GM10266 (cell line): ENCODE measurements around the gene FRMPD4.

ENCODE experiments used
- DNase-seq: peaks from one replicate; pipeline ENCODE4 v3.0.0; 2012; ENCODE audit errors: extremely low spot score
- CTCF ChIP-seq: IDR thresholded peaks from 2 replicates; pipeline ENCODE4 v1.5.1; 2012; ENCODE audit warnings: mild to moderate bottlenecking, low read depth; ENCODE audit not compliant: control insufficient read depth, insufficient read depth; ENCODE audit errors: missing control alignments

The FRMPD4 gene

DNA sequence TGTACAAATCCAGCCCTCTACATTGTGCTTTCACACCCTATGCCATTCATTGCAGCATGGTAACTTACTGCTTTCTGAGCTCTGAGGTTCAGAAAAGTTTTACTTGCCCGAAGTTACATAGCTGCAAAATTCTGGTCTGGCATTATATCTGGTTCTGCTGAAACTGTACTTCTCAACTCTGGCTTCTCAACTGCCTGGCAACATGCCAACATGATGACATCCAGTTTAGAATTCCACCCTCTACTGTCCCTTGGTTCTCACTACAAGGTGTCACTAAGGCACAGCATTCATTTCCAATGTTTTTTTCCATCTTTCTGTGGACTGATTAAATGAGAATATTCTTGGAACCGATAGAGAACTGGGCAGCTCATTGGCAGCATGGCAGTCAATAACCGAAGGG, 410.1 kb downstream of the FRMPD4 start:
- DNase-seq: no peak
- no peak for TF ChIP-seq CTCF

DNA sequence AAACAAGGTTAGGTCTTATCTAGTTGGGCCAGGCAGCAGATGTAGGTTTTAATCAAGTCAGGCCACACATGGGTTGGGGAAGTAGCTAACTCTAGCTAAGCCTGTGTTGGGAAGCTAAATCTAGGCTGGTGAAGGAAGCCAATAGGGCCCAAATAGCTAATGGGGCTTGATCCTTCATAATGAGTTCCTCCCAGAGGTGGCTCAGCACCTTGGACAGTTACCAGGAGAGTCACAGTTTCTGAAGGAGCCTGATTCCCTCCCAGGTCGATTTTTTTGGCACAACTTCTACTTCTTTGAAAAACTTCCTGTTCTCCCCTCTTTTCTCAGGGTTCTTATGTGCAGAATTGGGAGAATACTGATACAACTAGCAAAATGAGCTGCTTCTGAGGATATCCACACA, 410.5 kb downstream of the FRMPD4 start:
- no peak for TF ChIP-seq CTCF
- peak; percentile 5 for DNase-seq

DNA sequence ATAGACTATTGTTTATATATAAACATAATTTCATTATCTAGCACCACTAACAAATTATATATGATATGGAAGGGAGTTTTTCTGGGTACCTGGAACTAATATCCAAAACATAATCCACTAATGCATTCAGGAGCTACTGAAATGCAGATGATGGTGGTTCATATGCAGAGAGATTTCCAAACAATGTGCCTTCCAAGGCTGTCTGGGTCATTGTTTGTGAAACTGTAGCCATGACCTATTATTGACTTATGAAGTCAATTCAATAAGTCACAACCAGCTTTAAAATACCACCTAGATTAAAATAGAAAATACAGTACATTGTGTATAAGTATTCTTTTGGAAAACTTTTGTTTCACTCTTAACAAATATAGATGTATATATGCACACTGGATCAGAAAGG, 415.9 kb downstream of the FRMPD4 start:
- no peak for TF ChIP-seq CTCF
- no peak for DNase-seq

GRCh38 chrX:12563121-12563520, 424.8 kb downstream of the FRMPD4 start:
- TF ChIP-seq CTCF: no peak
- DNase-seq: no peak

DNA sequence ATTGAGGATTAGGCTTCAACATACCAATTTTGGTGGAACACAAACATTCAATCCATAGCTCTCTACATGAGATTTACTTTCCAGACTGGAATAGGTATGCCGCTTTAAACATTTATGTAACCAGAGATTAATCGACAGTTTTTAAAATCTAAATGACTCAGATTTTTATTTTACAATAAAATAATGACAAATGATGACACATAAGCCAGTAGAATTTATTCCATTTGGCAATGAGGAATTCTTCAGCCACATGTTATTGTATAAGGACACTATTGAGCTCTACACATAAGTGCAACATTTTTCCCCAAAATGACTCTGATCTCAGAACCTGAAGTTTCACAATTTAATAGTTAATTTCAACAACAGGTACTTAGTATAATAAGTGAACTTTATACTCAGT, 425.9 kb downstream of the FRMPD4 start:
- no peak for DNase-seq
- TF ChIP-seq CTCF: no peak

DNA sequence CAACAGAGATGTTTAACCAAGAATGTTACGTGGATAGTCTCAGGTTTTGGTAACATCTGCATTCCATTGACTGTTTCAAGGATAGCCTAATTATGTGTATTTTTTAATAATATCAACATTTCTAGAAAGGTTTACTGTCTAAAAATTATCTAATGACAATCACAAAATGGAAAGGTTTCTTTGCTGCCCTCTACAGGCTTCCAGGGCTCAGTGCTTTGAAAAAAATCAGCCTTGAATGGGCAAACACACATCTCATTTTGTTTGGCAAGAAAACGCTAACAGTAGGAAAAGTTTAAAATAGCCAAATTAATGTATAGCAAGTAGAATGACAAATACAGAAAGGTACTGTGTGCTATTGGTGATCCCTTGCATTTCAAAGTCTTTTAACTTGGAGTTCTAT, 429.6 kb downstream of the FRMPD4 start:
- peak; percentile 9 for DNase-seq
- peak; percentile 53 for TF ChIP-seq CTCF

DNA sequence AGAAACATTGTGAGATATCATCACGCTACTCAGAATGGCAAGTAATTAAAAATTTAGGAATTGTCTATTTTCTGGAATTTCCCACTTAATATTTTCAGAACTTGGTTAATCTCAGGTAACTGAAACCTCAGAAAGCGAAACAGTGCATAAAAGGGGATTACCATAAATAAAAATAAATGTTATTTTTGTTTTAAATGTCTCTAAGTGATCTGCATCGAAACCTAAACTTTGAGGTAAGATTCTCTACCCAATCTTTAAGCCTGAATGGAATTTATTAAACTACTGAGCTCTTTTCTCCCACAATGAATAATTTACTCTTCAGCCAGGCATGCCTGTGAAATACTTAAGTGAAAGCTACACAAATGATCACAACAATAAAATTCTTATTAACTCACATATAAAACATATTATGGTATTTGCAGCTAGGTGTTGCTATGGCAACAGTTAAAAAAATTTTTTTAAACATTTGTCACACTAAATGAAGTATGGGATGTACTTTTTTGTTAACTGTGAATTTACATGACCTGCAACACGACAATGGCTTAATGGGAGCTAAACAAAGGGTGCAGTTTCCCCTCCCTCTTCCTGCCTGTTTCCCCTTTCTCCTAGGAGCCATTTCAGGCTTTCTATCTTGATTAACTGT, 432.7 kb downstream of the FRMPD4 start:
- TF ChIP-seq CTCF: no peak
- DNase-seq: no peak
